ENCODE data around the gene CD47.

The CD47 gene

DNA sequence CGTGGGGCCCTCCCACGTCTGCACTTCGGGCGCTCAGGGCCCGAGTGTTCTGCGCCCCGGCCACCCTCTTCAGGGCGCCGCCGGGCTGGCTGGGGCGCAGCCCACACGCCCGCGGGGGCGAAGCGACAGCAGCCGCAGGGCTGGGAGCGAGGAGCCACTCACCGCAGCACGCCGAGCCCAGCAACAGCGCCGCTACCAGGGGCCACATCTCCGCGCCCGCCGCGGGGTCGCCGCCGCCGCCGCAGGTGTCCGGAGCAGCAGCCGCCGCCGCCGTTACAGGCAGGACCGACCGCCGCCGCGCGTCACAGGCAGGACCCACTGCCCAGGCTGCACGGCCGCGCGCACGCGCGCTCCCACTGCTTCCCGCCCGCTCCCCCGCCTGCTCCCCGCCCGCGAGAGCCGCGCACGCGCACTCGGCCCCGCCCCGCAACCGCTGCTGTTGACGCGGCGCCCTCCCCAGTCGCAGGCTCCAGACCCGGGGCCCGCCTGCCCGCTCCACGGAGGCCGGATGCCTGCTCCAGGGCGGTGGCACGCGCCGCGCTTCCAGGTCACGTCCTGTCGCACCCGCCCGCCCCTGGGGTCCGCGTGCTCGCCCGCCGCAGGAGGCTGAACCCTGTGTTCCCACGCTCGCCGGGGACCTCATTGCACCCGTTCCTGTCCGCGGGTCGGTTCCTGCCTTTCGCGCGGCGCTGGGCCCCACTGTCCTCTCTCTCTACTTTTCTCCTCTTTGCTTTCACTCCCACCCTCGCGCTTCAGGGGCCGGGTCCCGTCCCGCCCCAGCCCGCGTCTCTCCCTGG is at the start of gene CD47:
TSS of gene CD47 (minus strand) at position 331 of the 797 bp plus-strand sequence. CDS start at position 208, 123 bp downstream.
- DNase-seq: peak; percentile 86

- DNase-seq: no peak
Observed at GRCh38 chr3:108137460-108137814, 46.6 kb upstream of the CD47 start.

DNA sequence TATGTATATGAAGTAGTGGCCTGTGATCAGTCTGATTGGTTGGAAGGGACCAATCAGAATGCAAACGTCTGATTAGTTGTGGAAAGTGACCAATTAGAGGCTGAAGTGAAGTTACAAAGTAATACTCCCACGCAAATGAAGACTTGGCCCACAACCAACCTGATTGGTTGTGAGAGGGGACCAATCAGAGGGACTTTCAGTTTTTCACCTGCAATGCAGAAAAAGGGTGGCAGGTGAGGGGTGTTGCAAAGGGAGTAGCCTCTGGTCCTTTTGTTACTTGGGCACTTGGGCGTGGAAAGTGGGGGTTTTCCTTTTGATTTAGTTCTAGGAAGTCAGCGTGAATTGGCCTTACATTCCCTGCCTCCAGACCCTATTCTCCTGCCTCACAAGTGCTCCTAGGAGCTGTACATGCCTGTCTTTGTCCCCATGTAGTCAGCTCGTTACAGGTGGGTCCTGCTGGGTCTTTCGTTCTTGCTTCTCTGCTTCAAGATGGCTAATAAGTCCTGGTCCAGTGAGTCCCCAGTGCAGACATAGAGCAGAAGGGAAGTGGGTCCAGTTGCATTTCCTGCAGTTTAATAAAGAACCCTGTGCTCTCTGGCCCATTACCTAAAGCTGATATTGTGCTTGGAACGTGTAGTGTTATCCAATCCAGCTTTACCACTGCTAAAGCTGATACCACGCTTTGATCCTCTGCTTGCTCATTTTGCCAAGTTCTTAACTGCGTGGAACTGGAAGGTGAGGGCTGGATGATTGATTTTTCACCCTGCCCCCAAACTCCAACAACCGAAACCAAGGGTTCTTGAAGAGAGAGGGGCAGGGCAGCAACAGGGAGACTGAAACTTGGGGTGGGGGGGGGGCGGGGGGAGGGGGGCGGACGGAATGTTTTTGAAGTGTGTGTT is 46.0 kb upstream of the CD47 start:
- DNase-seq: no peak

DNA sequence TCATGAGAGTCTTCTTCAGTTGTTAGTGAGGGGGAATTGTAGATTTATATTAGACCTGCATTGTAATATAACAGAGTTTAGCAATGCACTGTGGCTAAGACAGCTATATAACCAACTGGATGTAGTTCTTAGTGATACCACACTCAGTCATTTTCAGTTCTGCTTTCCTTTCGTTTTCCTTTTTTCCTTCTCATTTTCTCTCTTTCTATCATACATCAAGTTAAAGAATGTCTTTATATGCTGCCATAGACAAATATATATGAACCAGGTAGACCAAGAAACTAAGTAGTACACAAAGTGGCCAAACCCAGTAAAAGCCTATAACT is 43.7 kb upstream of the CD47 start:
- no peak for DNase-seq

- no peak for DNase-seq
Observed at GRCh38 chr3:108133858-108134554, 43.2 kb upstream of the CD47 start.

DNA sequence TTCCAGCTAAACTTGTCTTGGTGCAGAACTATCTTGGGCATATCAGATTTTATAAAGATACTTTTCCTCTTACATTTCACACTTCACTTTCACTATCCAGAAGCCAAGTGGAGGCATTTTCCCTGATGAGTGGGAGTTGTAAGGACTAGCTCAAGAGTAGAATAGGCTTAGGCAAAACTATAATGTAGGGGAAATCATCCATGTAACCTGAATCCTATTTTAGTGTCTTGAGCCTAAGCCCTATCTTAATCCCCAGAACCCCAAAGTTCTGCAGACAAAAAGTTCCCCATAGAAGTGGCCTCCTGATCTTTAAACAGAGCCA is 42.2 kb upstream of the CD47 start:
- DNase-seq: peak; percentile 3

GRCh38 chr3:108131475-108132134 is 40.8 kb upstream of the CD47 start:
- DNase-seq: no peak

- peak; percentile 97 for DNase-seq
Observed at GRCh38 chr3:108130701-108131474, 40.1 kb upstream of the CD47 start.

DNA sequence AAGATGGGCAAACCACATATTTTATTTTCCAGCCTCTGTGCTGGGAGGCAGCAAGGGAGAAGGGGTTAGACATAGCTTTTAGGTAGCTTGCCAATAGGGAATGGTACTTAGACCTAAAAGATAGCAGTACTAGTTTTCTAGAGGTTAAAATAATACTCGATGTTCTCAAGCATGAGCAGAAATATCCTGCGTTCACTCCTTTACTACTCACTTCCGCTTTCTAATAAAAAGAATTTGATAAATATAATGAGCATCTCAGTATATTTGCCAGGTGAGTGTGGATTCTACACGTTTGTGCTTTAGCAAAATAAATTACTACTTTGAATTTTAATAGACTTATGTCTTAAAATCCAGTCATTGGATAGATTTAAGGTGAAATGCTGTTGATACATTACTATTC is 39.4 kb upstream of the CD47 start:
- no peak for DNase-seq

GRCh38 chr3:108127301-108127988 is 36.6 kb upstream of the CD47 start:
- DNase-seq: no peak

GRCh38 chr3:108126348-108126747 is 35.5 kb upstream of the CD47 start:
- no peak for DNase-seq

DNA sequence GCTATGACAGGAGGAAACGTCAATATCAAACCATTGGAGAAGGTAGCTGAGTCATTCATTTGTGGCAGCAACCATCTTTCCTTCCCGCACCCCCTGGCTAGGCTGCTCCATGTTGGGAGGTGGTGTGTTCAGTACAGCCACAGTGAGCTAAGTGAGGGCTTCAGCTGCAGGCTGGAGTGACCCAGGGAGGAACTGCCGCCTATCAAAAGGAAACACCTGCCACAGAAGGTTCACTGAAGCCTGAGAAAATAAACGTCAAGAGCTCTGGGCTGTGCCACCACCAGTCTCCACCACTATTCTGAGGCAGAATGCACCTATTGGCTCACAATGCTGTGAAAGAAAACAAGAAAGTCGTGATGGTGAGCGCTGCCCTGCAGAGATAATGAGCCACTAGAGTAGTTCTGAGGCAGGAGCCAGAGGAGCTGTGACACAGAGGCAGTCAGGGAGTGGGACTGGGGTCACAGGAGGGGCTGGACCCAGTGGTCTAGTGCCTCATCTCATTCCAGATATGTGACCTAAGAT is 34.8 kb upstream of the CD47 start:
- no peak for DNase-seq

GRCh38 chr3:108125153-108125543 is 34.3 kb upstream of the CD47 start:
- DNase-seq: no peak

- no peak for DNase-seq
Observed at GRCh38 chr3:108124337-108125152, 33.7 kb upstream of the CD47 start.

DNA sequence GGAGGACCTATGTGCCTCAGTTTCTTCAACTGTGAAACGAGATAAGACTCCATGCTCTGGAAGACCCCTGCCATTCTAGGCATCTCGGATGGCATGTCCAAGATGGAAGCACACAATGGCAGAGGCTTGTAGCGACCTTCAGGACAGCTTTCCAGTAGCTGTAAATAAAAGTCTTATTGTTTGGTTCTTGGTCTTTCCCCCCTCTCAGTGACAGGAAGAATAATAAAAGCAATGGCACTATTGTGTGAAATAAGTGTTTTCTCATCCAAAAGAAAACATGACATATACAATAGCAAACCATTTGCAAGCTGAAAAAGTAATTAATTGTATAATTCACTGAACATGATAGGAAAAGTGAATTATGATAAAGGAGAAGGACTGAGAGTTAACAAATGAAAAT is 32.5 kb upstream of the CD47 start:
- no peak for DNase-seq

- DNase-seq: no peak
Observed at GRCh38 chr3:108122276-108122675, 31.4 kb upstream of the CD47 start.

GRCh38 chr3:108119398-108120104 is 28.7 kb upstream of the CD47 start:
- no peak for DNase-seq

GRCh38 chr3:108118038-108118768 is 27.4 kb upstream of the CD47 start:
- DNase-seq: no peak

- peak; percentile 26 for DNase-seq
Observed at GRCh38 chr3:108117241-108117775, 26.5 kb upstream of the CD47 start.
